Activated CD8-positive, alpha-beta T cell treated with anti-CD3 and anti-CD28 coated beads for 36 hours (primary cell): Measurements from ENCODE around the gene FAM184B. TPM values are rescaled to one million over a fixed set of nuclear protein-coding genes. Genes with fewer than 3 reads are reported as not detected.
A peak's percentile ranks its signal among the peaks of the same experiment; 100 is the strongest.

Source experiments
- ATAC-seq: fragments of 200-7000 bp; cut with Tn5 transposase; one replicate; pipeline ENCODE4 v1.10.0; 2021; ENCODE audit warnings: mild to moderate bottlenecking, moderate library complexity
- CTCF ChIA-PET: fragments of 350-600 bp; sonication (Branson Sonifier 250); formaldehyde crosslinking; loops from one replicate; lab custom pipeline; 2021; ENCODE audit warnings: antibody characterized with exemption; lab: Charles Lee
- POLR2A ChIA-PET: fragments of 350-600 bp; sonication (Branson Sonifier 250); formaldehyde crosslinking; loops from one replicate; lab custom pipeline; 2021; ENCODE audit warnings: antibody characterized with exemption; lab: Charles Lee
- DNase-seq: peaks from one replicate; pipeline ENCODE4 v3.0.0-alpha.2; 2020
- H3K27ac Mint-ChIP-seq: one replicate; pipeline ENCODE4 v1.8.0; 2021; ENCODE audit warnings: mild to moderate bottlenecking, mixed read lengths
- H3K27me3 Mint-ChIP-seq: one replicate; pipeline ENCODE4 v1.8.0; 2021; ENCODE audit warnings: mixed read lengths
- H3K36me3 Mint-ChIP-seq: one replicate; pipeline ENCODE4 v1.8.0; 2021; ENCODE audit warnings: low read depth, mixed read lengths
- H3K4me1 Mint-ChIP-seq: one replicate; pipeline ENCODE4 v1.8.0; 2021; ENCODE audit warnings: low read depth, mixed read lengths
- H3K4me3 Mint-ChIP-seq: one replicate; pipeline ENCODE4 v1.8.0; 2021; ENCODE audit warnings: mild to moderate bottlenecking, moderate library complexity, mixed read lengths
- H3K9me3 Mint-ChIP-seq: one replicate; pipeline ENCODE4 v1.8.0; 2021; ENCODE audit warnings: mixed read lengths
- intact Hi-C: fragments of 100-400 bp; cut with micrococcal nuclease; formaldehyde crosslinking; loops from one replicate; pipeline ENCODE4 v1.10.0; 2022
- total RNA-seq, 2 experiments: library from RNA; stranded (reverse); gene quantifications; one replicate each; pipeline ENCODE4 v1.2.3, GENCODE V29; 2021
- TF ChIP-seq, protein P1 (sequence below): fragments of 200-600 bp; IDR thresholded peaks from one replicate; pipeline ENCODE4 v1.8.0; 2022; ENCODE audit warnings: antibody characterized with exemption, mild to moderate bottlenecking

Gene FAM184B
- total RNA-seq, 2 experiments from 2014 or later: 0.05 TPM; not detected in 1

GRCh38 chr4:17814140-17814539 lies 32.7 kb upstream of the FAM184B start:
- ATAC-seq: no peak
- peaks cover 2% of the 10 kb centered on the region for H3K27me3 Mint-ChIP-seq
- peaks cover 15% of the 10 kb centered on the region for H3K4me1 Mint-ChIP-seq
- CTCF ChIA-PET: no interaction called here
- DNase-seq: no peak
- H3K9me3 Mint-ChIP-seq: no peaks in the 10 kb centered on the region
- H3K36me3 Mint-ChIP-seq: peaks cover 61% of the 10 kb centered on the region
- no peak overlapping the region for H3K4me3 Mint-ChIP-seq
- H3K27ac Mint-ChIP-seq: no peak overlapping the region
- intact Hi-C loops: loop anchor here (5.0 kb wide), 1 partner anchor 208 kb away; the partner anchor contains the start of gene LCORL
- TF ChIP-seq, protein P1, sequence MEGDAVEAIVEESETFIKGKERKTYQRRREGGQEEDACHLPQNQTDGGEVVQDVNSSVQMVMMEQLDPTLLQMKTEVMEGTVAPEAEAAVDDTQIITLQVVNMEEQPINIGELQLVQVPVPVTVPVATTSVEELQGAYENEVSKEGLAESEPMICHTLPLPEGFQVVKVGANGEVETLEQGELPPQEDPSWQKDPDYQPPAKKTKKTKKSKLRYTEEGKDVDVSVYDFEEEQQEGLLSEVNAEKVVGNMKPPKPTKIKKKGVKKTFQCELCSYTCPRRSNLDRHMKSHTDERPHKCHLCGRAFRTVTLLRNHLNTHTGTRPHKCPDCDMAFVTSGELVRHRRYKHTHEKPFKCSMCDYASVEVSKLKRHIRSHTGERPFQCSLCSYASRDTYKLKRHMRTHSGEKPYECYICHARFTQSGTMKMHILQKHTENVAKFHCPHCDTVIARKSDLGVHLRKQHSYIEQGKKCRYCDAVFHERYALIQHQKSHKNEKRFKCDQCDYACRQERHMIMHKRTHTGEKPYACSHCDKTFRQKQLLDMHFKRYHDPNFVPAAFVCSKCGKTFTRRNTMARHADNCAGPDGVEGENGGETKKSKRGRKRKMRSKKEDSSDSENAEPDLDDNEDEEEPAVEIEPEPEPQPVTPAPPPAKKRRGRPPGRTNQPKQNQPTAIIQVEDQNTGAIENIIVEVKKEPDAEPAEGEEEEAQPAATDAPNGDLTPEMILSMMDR: no peak
- POLR2A ChIA-PET: no interaction called here

- H3K27me3 Mint-ChIP-seq: peaks cover 2% of the 10 kb centered on the region
- ChIA-PET POLR2A (interaction anchor here (0.9 kb wide), 1 partner anchor 12 kb away, joined by 3 read pairs; no protein-coding TSS in a partner anchor), CTCF (interaction anchor here (1.5 kb wide), 1 partner anchor 177 kb away, joined by 4 read pairs; no protein-coding TSS in a partner anchor)
- peaks cover 63% of the 10 kb centered on the region for H3K36me3 Mint-ChIP-seq
- peak overlapping the region; percentile 94 for H3K4me3 Mint-ChIP-seq
- no peak overlapping the region for H3K27ac Mint-ChIP-seq
- intact Hi-C loops: loop anchor here (5.0 kb wide), 1 partner anchor 210 kb away; the partner anchor contains the start of gene LCORL
- TF ChIP-seq, protein P1: no peak
- ATAC-seq (no peak), DNase-seq (no peak)
- H3K9me3 Mint-ChIP-seq: no peaks in the 10 kb centered on the region
- H3K4me1 Mint-ChIP-seq: peaks cover 26% of the 10 kb centered on the region
Observed at GRCh38 chr4:17812801-17813200, 31.4 kb upstream of the FAM184B start.

DNA sequence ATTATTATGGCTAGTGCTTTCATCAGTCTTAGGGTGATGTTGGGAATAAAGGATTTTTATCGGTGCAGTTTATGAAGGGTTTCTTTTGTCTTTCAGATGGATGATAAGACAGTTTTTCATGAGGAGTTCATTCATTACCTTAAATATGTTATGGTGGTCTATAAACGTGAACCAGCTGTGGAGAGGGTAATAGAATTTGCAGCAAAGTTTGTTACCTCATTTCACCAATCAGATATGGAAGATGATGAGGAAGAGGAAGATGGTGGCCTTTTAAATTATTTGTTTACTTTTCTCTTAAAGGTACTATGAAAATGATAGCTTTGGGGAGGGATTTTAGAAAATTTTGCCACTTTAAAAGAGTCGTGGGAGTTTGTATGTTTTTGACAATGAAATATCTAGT lies 30.7 kb upstream of the FAM184B start:
- Mint-ChIP-seq H3K36me3 (peaks cover 63% of the 10 kb centered on the region), H3K27me3 (peaks cover 2% of the 10 kb centered on the region), H3K9me3 (no peaks in the 10 kb centered on the region), H3K27ac (peak overlapping the region; percentile 69), H3K4me1 (peaks cover 31% of the 10 kb centered on the region), H3K4me3 (peak overlapping the region; percentile 94)
- intact Hi-C loops: loop anchor here (5.0 kb wide), 1 partner anchor 210 kb away; the partner anchor contains the start of gene LCORL
- DNase-seq: no peak
- ATAC-seq: no peak
- ChIA-PET CTCF (interaction anchor here (1.5 to 5.2 kb wide), 2 partner anchors 176 to 264 kb away, joined by 4 to 35 read pairs; no protein-coding TSS in a partner anchor), POLR2A (interaction anchor here (0.6 to 1.8 kb wide), 2 partner anchors 9 to 234 kb away, joined by 3 to 6 read pairs; no protein-coding TSS in a partner anchor)
- TF ChIP-seq, protein P1: no peak

DNA sequence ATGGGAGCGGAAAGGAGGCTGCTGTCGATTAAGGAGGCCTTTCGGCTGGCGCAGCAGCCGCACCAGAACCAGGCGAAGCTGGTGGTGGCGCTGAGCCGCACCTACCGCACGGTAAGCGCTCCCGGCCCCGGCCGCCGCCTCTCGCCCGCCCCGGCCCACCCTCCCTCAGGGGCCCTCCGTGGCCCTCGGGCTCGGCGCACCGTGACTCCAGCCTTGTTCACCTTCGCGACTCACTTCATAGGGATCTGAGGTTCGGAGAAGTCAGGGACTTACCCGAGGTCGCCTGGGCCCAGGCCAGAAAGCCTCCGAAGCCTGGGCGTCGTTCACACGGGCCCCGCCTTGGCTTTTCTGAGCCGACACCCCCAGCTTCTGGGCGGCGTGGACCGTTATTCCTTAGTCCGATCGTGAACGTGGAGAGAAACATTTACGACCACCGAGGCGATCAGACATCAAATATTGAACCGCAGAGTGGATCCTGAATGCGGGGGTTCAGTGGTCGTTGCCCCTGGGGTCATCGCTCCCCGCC lies 29.7 kb upstream of the FAM184B start:
- intact Hi-C loops: loop anchor here (5.0 kb wide), 1 partner anchor 211 kb away; the partner anchor contains the start of gene LCORL
- peaks cover 38% of the 10 kb centered on the region for H3K4me1 Mint-ChIP-seq
- CTCF ChIA-PET: interaction anchor here (1.0 to 5.2 kb wide), 3 partner anchors 14 to 263 kb away, joined by 3 to 35 read pairs (median 3); no protein-coding TSS in a partner anchor
- peaks cover 58% of the 10 kb centered on the region for H3K36me3 Mint-ChIP-seq
- H3K4me3 Mint-ChIP-seq: peak overlapping the region; percentile 94
- DNase-seq (peak; percentile 49), ATAC-seq (peak; percentile 22)
- TF ChIP-seq, protein P1: no peak
- peaks cover 2% of the 10 kb centered on the region for H3K27me3 Mint-ChIP-seq
- no peaks in the 10 kb centered on the region for H3K9me3 Mint-ChIP-seq
- POLR2A ChIA-PET: interaction anchor here (0.7 to 1.8 kb wide), 11 partner anchors 9 to 246 kb away, joined by 3 to 11 read pairs (median 3); partner anchors contain the start of genes LAP3 and MED28
- H3K27ac Mint-ChIP-seq: peak overlapping the region; percentile 99
